A549 (cell line): Measurements from ENCODE around the gene KIF16B. TPM values are rescaled to one million over a fixed set of nuclear protein-coding genes. Genes with fewer than 3 reads are reported as not detected.
"Not testable (repeated sequence)": the region's sequence is repeated elsewhere in the genome, so short reads cannot be mapped to it uniquely, and the experiment has no call there.

Experiments used
- ATAC-seq, 2 experiments: fragments of 200-7000 bp in 1 of 2; fragments of >200 bp in 1 of 2; cut with Nextera tagmentation in 1 of 2; cut with Tn5 transposase in 1 of 2; 3 replicates each; pipeline versions ENCODE4 v1.8.0 to v1.9.1; 2018 to 2020; ENCODE audit warnings: mild to moderate bottlenecking in 1 of 2, moderate library complexity in 1 of 2
- CTCF ChIA-PET: fragments of 300-600 bp; sonication (Branson Sonifier 250); formaldehyde crosslinking; extraction: SDS; loops from one replicate; lab custom pipeline; 2021; ENCODE audit warnings: antibody characterized with exemption, inconsistent platforms; lab: Yijun Ruan, JAX
- POLR2A ChIA-PET: fragments of 350-600 bp; formaldehyde crosslinking; extraction: SDS; loops from one replicate; lab custom pipeline; 2021; ENCODE audit warnings: antibody characterized with exemption, inconsistent platforms; lab: Yijun Ruan, JAX
- DNase-seq, 2 experiments: peaks; one replicate each; pipeline versions ENCODE4 v3.0.0 to v3.0.0-alpha.2; 2011 to 2016; ENCODE audit warnings: low read depth in 1 of 2, low spot score in 1 of 2
- FAIRE-seq: peaks from 2 replicates; lab custom pipeline; 2011; peaks lifted over from hg19 to GRCh38; lab: Jason Lieb, UNC
- H3K27ac ChIP-seq, 2 experiments: fragments of >200 bp; sonication (Bioruptor Twin); formaldehyde crosslinking; 3 replicates each; pipeline ENCODE4 v1.5.1; 2016 to 2017
- H3K4me1 ChIP-seq: fragments of >200 bp; sonication (Bioruptor Twin); formaldehyde crosslinking; 3 replicates; pipeline ENCODE4 v1.6.1; 2016
- H3K4me2 ChIP-seq: fragments of >200 bp; sonication (Bioruptor Twin); formaldehyde crosslinking; 3 replicates; pipeline ENCODE4 v1.6.1; 2016
- H3K4me3 ChIP-seq: fragments of >200 bp; sonication (Bioruptor Twin); formaldehyde crosslinking; 3 replicates; pipeline ENCODE4 v1.5.1; 2016
- H3K9me3 ChIP-seq: fragments of >200 bp; sonication (Bioruptor Twin); formaldehyde crosslinking; 3 replicates; pipeline ENCODE4 v1.6.1; 2016
- ATOH8 ChIP-seq: fragments of 250-450 bp; sonication (Bioruptor Pico); IDR thresholded peaks from 2 replicates; pipeline ENCODE4 v1.5.0; 2020; ENCODE audit warnings: low read depth, mild to moderate bottlenecking, moderate library complexity
- CEBPB ChIP-seq, 2 experiments: fragments of >200 bp in 1 of 2; sonication (Bioruptor Twin) in 1 of 2; formaldehyde crosslinking in 1 of 2; IDR thresholded peaks; 2 replicates each; pipeline ENCODE4 v1.6.1; 2012 to 2016
- FOSB ChIP-seq: fragments of 250-450 bp; sonication (Bioruptor Pico); IDR thresholded peaks from 2 replicates; pipeline ENCODE4 v1.5.0; 2020; ENCODE audit warnings: mild to moderate bottlenecking, moderate library complexity
- FOXS1 ChIP-seq: fragments of 250-450 bp; sonication (Bioruptor Pico); IDR thresholded peaks from 2 replicates; pipeline ENCODE4 v1.5.0; 2020; ENCODE audit warnings: mild to moderate bottlenecking, moderate library complexity
- GATA3 ChIP-seq: IDR thresholded peaks from 2 replicates; pipeline ENCODE4 v1.6.1; 2012; ENCODE audit warnings: borderline replicate concordance
- HEYL ChIP-seq: fragments of 250-450 bp; sonication (Bioruptor Pico); IDR thresholded peaks from 2 replicates; pipeline ENCODE4 v1.8.0; 2021; ENCODE audit warnings: mild to moderate bottlenecking, moderate library complexity
- HOXB13 ChIP-seq: fragments of 250-450 bp; sonication (Bioruptor Pico); IDR thresholded peaks from 2 replicates; pipeline ENCODE4 v1.5.0; 2020; ENCODE audit warnings: low read depth, mild to moderate bottlenecking, moderate library complexity
- JUN ChIP-seq, 2 experiments: fragments of >200 bp; sonication (Bioruptor Twin); formaldehyde crosslinking; IDR thresholded peaks; 2 replicates in 1 of 2; 3 replicates in 1 of 2; pipeline ENCODE4 v1.6.1; 2016 to 2017
- KDM1A ChIP-seq: fragments of 200-600 bp; sonication (generic); IDR thresholded peaks from 2 replicates; pipeline ENCODE4 v1.6.1; 2016; ENCODE audit warnings: low read depth, mild to moderate bottlenecking
- NPAS2 ChIP-seq: fragments of 250-450 bp; sonication (Bioruptor Pico); IDR thresholded peaks from 2 replicates; pipeline ENCODE4 v1.8.0; 2022; ENCODE audit warnings: mild to moderate bottlenecking, moderate library complexity, borderline replicate concordance
- NR3C1 ChIP-seq: fragments of >200 bp; sonication (Bioruptor Twin); formaldehyde crosslinking; IDR thresholded peaks from 3 replicates; pipeline ENCODE4 v1.6.1; 2017
- PHF8 ChIP-seq: fragments of 200-600 bp; sonication (generic); IDR thresholded peaks from 2 replicates; pipeline ENCODE4 v1.6.1; 2016; ENCODE audit warnings: low read depth, mild to moderate bottlenecking, antibody characterized with exemption, moderate library complexity, borderline replicate concordance
- POLR2AphosphoS2 ChIP-seq: conservative IDR thresholded peaks from 2 replicates; pipeline ENCODE4 v1.6.1; 2012; ENCODE audit warnings: low read length, improper control_type of control experiment, inconsistent platforms
- RARB ChIP-seq: fragments of 250-450 bp; sonication (Bioruptor Pico); IDR thresholded peaks from 2 replicates; pipeline ENCODE4 v1.8.0; 2021; ENCODE audit warnings: mild to moderate bottlenecking, moderate library complexity
- RCOR1 ChIP-seq: fragments of 150-350 bp; IDR thresholded peaks from 2 replicates; pipeline ENCODE4 v1.6.1; 2014; ENCODE audit warnings: antibody characterized with exemption, low read length, low read depth
- TFCP2L1 ChIP-seq: fragments of 250-450 bp; sonication (Bioruptor Pico); IDR thresholded peaks from 2 replicates; pipeline ENCODE4 v1.5.0; 2021; ENCODE audit warnings: mild to moderate bottlenecking
- ZC3H11A ChIP-seq: fragments of 450-650 bp; IDR thresholded peaks from 2 replicates; pipeline ENCODE4 v1.6.1; 2014; ENCODE audit warnings: antibody characterized with exemption, mild to moderate bottlenecking
- ZFP36 ChIP-seq: fragments of 450-650 bp; IDR thresholded peaks from 2 replicates; pipeline ENCODE4 v1.6.1; 2014; ENCODE audit warnings: borderline replicate concordance; ENCODE audit not compliant: partially characterized antibody
- WGBS: methylation state at CpG from one replicate; pipeline ENCODE4 v1.1.6; 2017; ENCODE audit errors: missing lambda C conversion rate; 5-methylcytosine and 5-hydroxymethylcytosine counted together
- polyA plus RNA-seq, 4 experiments: library from polyadenylated mRNA; depleted of rRNA in 3 of 4; stranded (reverse); fragments of >200 nt; fragmentation: RNase III in 1 of 4; extraction: RNeasy Plus Mini Kit Qiagen cat#74134 plus additional on column Dnase treatment in 1 of 4; gene quantifications; 2 replicates in 3 of 4; 3 replicates in 1 of 4; pipeline ENCODE4 v1.2.3, GENCODE V29; 2011 to 2017
- TF ChIP-seq, protein P1 (sequence below): fragments of >200 bp; sonication (Bioruptor Twin); formaldehyde crosslinking; IDR thresholded peaks from 3 replicates; pipeline ENCODE4 v1.6.1; 2016

KIF16B gene
- polyA plus RNA-seq, 2 of the 4 experiments (the other 2 are of a cell fraction) = 14.1 to 23.3 TPM

DNA sequence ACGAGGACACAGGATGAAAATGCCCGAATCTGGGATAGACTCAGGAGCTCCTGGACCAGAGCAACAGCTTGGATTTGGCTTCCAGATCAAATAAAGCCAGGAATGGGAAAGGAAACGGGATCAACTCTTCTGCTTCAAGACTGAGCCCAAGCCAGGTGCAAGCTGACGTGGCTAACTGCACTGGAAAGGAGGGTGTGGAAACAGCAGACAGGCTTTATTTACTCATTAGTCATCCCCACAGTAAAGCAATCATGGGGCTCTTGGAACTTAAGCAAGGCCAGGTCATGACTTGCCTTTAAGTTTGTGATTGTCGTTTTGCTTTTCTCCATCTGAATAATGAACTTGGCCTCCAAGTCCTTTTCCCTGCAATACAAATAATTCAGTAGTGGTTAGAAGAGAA lies 45.2 kb downstream of the KIF16B start (continued):
- TF ChIP-seq TFCP2L1 = no peak
- no peak for TF ChIP-seq HEYL
- peak; percentile 79 to 93; a peak in 3 of 4 replicates for TF ChIP-seq CEBPB (IDR thresholded peaks at IDR 0.05)
- TF ChIP-seq ATOH8 (CRISPR knock-in tag) = peak; percentile 90
- no peak for TF ChIP-seq HOXB13 (CRISPR knock-in tag)

- FAIRE-seq = no peak
- Histone ChIP-seq H3K4me2 (peak overlapping the region; percentile 78), H3K9me3 (no peaks in the 10 kb centered on the region), H3K4me3 (no peak overlapping the region), H3K4me1 (peaks cover 49% of the 10 kb centered on the region), H3K27ac (peak overlapping the region; percentile 78 to 84)
- 84% methylated on average over 3 of the region's 3 CpGs for WGBS
- CTCF ChIA-PET = interaction anchor here (1.2 to 1.9 kb wide), 3 partner anchors 9 to 32 kb away, joined by 3 to 10 read pairs (median 4); no protein-coding TSS in a partner anchor
- POLR2A ChIA-PET = interaction anchor here (0.6 to 0.7 kb wide), 2 partner anchors 9 to 47 kb away, joined by 3 to 6 read pairs; no protein-coding TSS in a partner anchor
- DNase-seq = no peak
- TF ChIP-seq RARB (CRISPR knock-in tag) (no peak), RCOR1 (no peak), PHF8 (no peak), CEBPB (IDR thresholded peaks at IDR 0.05) (no peak), JUN (IDR thresholded peaks at IDR 0.05) (no peak), HEYL (no peak), NR3C1 (no peak), KDM1A (no peak), ATOH8 (CRISPR knock-in tag) (no peak), GATA3 (no peak), FOSB (no peak)
- TF ChIP-seq, protein P1, sequence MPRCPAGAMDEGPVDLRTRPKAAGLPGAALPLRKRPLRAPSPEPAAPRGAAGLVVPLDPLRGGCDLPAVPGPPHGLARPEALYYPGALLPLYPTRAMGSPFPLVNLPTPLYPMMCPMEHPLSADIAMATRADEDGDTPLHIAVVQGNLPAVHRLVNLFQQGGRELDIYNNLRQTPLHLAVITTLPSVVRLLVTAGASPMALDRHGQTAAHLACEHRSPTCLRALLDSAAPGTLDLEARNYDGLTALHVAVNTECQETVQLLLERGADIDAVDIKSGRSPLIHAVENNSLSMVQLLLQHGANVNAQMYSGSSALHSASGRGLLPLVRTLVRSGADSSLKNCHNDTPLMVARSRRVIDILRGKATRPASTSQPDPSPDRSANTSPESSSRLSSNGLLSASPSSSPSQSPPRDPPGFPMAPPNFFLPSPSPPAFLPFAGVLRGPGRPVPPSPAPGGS = no peak
- ATAC-seq = no peak
Observed at GRCh38 chr20:16527438-16527837, 45.8 kb downstream of the KIF16B start.

GRCh38 chr20:16526433-16527380 lies 46.5 kb downstream of the KIF16B start:
- no peak for FAIRE-seq

GRCh38 chr20:16522651-16523050 lies 50.6 kb downstream of the KIF16B start:
- H3K27ac ChIP-seq, DNase-seq, H3K4me3 ChIP-seq, POLR2A ChIA-PET, ATAC-seq, H3K4me2 ChIP-seq, FAIRE-seq, H3K9me3 ChIP-seq: not testable (repeated sequence)
- WGBS = 89% methylated on average over 5 of the region's 5 CpGs
- CTCF ChIA-PET = interaction anchor here (1.2 to 1.6 kb wide), 3 partner anchors 14 to 239 kb away, joined by 3 to 4 read pairs (median 3); no protein-coding TSS in a partner anchor
- H3K4me1 ChIP-seq = peaks cover 11% of the 10 kb centered on the region

More at GRCh38 chr20:16526433-16527380, 46.5 kb downstream of the KIF16B start:
- ChIA-PET POLR2A (no interaction called here), CTCF (interaction anchor here (1.2 to 1.9 kb wide), 3 partner anchors 8 to 33 kb away, joined by 3 to 10 read pairs (median 4); no protein-coding TSS in a partner anchor)
- TF ChIP-seq POLR2AphosphoS2 = no peak
- no peak for TF ChIP-seq ZC3H11A
- TF ChIP-seq ZFP36 = no peak
- no peak for TF ChIP-seq FOXS1 (CRISPR knock-in tag)
- TF ChIP-seq NPAS2 (CRISPR knock-in tag) = no peak
- H3K4me3 ChIP-seq = no peak overlapping the region
- H3K27ac ChIP-seq = peak overlapping the region; percentile 78 to 84
- no peaks in the 10 kb centered on the region for H3K9me3 ChIP-seq
- ATAC-seq = no peak
- peak overlapping the region; percentile 78; the same call in 2 of the 3 replicates for H3K4me2 ChIP-seq
- peaks cover 49% of the 10 kb centered on the region for H3K4me1 ChIP-seq
- WGBS = 75% methylated on average over 9 of the region's 9 CpGs
- DNase-seq = no peak
